ENCODE measurements around the gene LETM1. TPM values are rescaled to one million over a fixed set of nuclear protein-coding genes. Genes with fewer than 3 reads are reported as not detected.

Gene LETM1
- total and polyA plus RNA-seq, 4 donors = 12.2 to 46.9 (median 24.1) TPM

DNA sequence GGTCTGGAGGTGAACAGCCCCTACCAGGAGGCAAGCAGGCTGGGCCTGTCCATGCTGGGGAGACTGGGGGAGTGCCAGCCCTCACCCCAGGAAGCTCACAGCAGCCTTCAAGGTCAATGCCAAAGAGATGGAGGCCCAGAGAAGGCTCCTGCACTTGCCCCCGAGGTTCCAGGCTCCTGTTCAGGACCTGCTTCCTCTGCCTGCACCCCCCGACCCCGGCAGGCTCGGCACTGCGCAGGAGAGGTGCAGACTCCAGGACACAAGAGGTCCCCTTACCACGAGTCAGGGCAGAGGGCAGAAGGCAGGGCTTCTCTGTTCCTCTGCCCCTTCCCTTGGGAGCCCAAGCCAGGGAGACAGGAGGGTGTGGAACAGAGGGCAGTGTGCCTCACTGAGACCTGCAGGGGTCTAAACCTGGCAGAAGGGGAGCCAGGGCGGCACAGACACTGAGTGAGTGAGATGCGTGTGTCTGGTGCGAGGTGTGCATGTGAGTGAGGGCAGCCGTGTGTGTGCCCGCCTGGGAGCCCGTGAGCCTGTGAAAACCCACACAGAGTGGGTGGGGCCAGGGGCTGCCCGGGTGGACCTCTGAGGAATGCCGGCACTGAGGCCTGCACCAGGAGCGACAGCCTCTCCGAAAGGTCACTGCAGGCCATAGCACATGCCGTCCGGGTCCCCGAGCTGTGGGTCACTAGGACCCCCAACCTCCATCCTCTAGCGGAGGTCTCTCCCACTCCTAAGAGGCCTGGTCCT lies 93.5 kb downstream of the LETM1 start (continued):
- TF ChIP-seq, protein P1, sequence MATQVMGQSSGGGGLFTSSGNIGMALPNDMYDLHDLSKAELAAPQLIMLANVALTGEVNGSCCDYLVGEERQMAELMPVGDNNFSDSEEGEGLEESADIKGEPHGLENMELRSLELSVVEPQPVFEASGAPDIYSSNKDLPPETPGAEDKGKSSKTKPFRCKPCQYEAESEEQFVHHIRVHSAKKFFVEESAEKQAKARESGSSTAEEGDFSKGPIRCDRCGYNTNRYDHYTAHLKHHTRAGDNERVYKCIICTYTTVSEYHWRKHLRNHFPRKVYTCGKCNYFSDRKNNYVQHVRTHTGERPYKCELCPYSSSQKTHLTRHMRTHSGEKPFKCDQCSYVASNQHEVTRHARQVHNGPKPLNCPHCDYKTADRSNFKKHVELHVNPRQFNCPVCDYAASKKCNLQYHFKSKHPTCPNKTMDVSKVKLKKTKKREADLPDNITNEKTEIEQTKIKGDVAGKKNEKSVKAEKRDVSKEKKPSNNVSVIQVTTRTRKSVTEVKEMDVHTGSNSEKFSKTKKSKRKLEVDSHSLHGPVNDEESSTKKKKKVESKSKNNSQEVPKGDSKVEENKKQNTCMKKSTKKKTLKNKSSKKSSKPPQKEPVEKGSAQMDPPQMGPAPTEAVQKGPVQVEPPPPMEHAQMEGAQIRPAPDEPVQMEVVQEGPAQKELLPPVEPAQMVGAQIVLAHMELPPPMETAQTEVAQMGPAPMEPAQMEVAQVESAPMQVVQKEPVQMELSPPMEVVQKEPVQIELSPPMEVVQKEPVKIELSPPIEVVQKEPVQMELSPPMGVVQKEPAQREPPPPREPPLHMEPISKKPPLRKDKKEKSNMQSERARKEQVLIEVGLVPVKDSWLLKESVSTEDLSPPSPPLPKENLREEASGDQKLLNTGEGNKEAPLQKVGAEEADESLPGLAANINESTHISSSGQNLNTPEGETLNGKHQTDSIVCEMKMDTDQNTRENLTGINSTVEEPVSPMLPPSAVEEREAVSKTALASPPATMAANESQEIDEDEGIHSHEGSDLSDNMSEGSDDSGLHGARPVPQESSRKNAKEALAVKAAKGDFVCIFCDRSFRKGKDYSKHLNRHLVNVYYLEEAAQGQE (IDR thresholded peaks at IDR 0.05) = no peak
- TF ChIP-seq SP1 (IDR thresholded peaks at IDR 0.05) (no peak), JUND (IDR thresholded peaks at IDR 0.05) (no peak)

Other genes starting within 250 kb of the LETM1 start
- 1 to 10 TPM in 1 of 2 donors, under 1 TPM in 1; 0.51 to 1.4 TPM for gene FAM53A, start 171.8 kb downstream of the LETM1 start, total RNA-seq
- gene FAM53A, start 171.8 kb downstream of the LETM1 start, polyA plus RNA-seq = 1 to 10 TPM in 1 of 2 donors, under 1 TPM in 1; 0.44 to 2.2 TPM
- gene SLBP, start 143.8 kb downstream of the LETM1 start, total RNA-seq = 10 to 100 TPM; 14.7 to 64.4 TPM
- gene SLBP, start 143.8 kb downstream of the LETM1 start, polyA plus RNA-seq = 10 to 100 TPM; 15.1 to 19.6 TPM
- gene TMEM129, start 134.8 kb downstream of the LETM1 start, total RNA-seq = 10 to 100 TPM; 15.9 to 37.0 TPM
- gene TMEM129, start 134.8 kb downstream of the LETM1 start, polyA plus RNA-seq = 10 to 100 TPM; 12.2 to 27.7 TPM
- gene TACC3, start 134.6 kb downstream of the LETM1 start, total RNA-seq = 10 to 100 TPM in 1 of 2 donors, 1 to 10 TPM in 1; 4.9 to 38.9 TPM
- 1 to 10 TPM; 1.4 to 6.1 TPM for gene TACC3, start 134.6 kb downstream of the LETM1 start, polyA plus RNA-seq
- 10 to 100 TPM; 39.1 to 40.0 TPM for gene FGFR3, start 62.9 kb downstream of the LETM1 start, total RNA-seq
- gene FGFR3, start 62.9 kb downstream of the LETM1 start, polyA plus RNA-seq = 10 to 100 TPM in 1 of 2 donors, 1 to 10 TPM in 1; 5.6 to 19.1 TPM
- gene NSD2, start 15.2 kb upstream of the LETM1 start, total RNA-seq = 10 to 100 TPM; 17.2 to 71.5 TPM
- gene NSD2, start 15.2 kb upstream of the LETM1 start, polyA plus RNA-seq = 1 to 10 TPM; 5.1 to 5.9 TPM
- gene NELFA, start 152.8 kb upstream of the LETM1 start, total RNA-seq = 10 to 100 TPM; 10.1 to 11.8 TPM
- gene NELFA, start 152.8 kb upstream of the LETM1 start, polyA plus RNA-seq = 1 to 10 TPM; 7.1 to 8.5 TPM
- under 1 TPM; 0.08 to 0.09 TPM for gene NAT8L, start 203.2 kb upstream of the LETM1 start, total RNA-seq
- under 1 TPM in 1 of 2 donors, not detected in 1; 0.07 TPM for gene NAT8L, start 203.2 kb upstream of the LETM1 start, polyA plus RNA-seq

Measured in liver (tissue), 5 donors.